ENCODE results near the gene ELF1. TPM values are rescaled to one million over a fixed set of nuclear protein-coding genes. Genes with fewer than 3 reads are reported as not detected.
"Not testable (repeated sequence)": the region's sequence is repeated elsewhere in the genome, so short reads cannot be mapped to it uniquely, and the experiment has no call there.

The ELF1 gene
- total RNA-seq, 1 experiment from 2014 or later, result 28.5 TPM

- Histone ChIP-seq H3K27me3 (ENCODE audit: control insufficient read depth, insufficient read depth, low read length) (no peaks in the 10 kb centered on the region), H3K4me1 (ENCODE audit: control insufficient read depth, insufficient read depth, low read length) (peaks cover 9% of the 10 kb centered on the region; the same call in 1 of the 2 replicates), H3K9me3 (ENCODE audit: control insufficient read depth, insufficient read depth, low read depth, low read length) (no peaks in the 10 kb centered on the region), H3K27ac (ENCODE audit: low read length) (no peak overlapping the region), H3K36me3 (ENCODE audit: control insufficient read depth, insufficient read depth, low read length) (no peaks in the 10 kb centered on the region), H3K4me3 (ENCODE audit: low read depth in 2 of 2, low read length in 2 of 2) (no peak overlapping the region)
- no peak for DNase-seq (ENCODE audit: low read depth, low spot score)
- in situ Hi-C loops (cut with HindIII; ENCODE audit: low pct_unique_long_range_greater_than_20kb, low sequenced_read_pairs) (no loop called here), intact Hi-C loops (cut with micrococcal nuclease; ENCODE audit: unreplicated experiment) (no loop called here)
- TF ChIP-seq SIN3A (IDR thresholded peaks at IDR 0.05; ENCODE audit: borderline replicate concordance, insufficient read depth, low read depth, low read length), result no peak
- ATAC-seq, result no peak
- ChIA-PET POLR2A (no interaction called here), CTCF (no interaction called here)
- no TSS peak for BruUV-seq (replicated peaks)
Measured at GRCh38 chr13:41048640-41049039, 29.5 kb upstream of the ELF1 start.

DNA sequence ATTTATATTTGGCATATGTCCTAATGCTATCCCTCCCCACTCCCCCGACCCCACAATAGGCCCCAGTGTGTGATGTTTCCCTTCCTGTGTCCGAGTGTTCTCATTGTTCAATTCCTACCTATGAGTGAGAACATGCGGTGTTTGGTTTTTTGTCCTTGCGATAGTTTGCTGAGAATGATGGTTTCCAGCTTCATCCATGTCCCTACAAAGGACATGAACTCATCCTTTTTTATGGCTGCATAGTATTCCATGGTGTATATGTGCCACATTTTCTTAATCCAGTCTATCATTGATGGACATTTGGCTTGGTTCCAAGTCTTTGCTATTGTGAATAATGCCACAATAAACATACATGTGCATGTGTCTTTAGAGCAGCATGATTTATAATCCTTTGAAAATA is 23.3 kb upstream of the ELF1 start:
- BruUV-seq (replicated peaks); H3K27me3 ChIP-seq (ENCODE audit: control insufficient read depth, insufficient read depth, low read length); H3K36me3 ChIP-seq (ENCODE audit: control insufficient read depth, insufficient read depth, low read length); H3K27ac ChIP-seq (ENCODE audit: low read length); intact Hi-C loops (cut with micrococcal nuclease; ENCODE audit: unreplicated experiment); H3K4me3 ChIP-seq (ENCODE audit: low read depth in 2 of 2, low read length in 2 of 2); in situ Hi-C loops (cut with HindIII; ENCODE audit: low pct_unique_long_range_greater_than_20kb, low sequenced_read_pairs); H3K4me1 ChIP-seq (ENCODE audit: control insufficient read depth, insufficient read depth, low read length); CTCF ChIA-PET; DNase-seq (ENCODE audit: low read depth, low spot score); ATAC-seq; POLR2A ChIA-PET; H3K9me3 ChIP-seq (ENCODE audit: control insufficient read depth, insufficient read depth, low read depth, low read length): not testable (repeated sequence)

- DNase-seq (ENCODE audit: low read depth, low spot score), result no peak
- in situ Hi-C loops (cut with HindIII; ENCODE audit: low pct_unique_long_range_greater_than_20kb, low sequenced_read_pairs) (no loop called here), intact Hi-C loops (cut with micrococcal nuclease; ENCODE audit: unreplicated experiment) (no loop called here)
- ChIA-PET CTCF (no interaction called here), POLR2A (no interaction called here)
- no TSS peak for BruUV-seq (replicated peaks)
- Histone ChIP-seq H3K4me3 (ENCODE audit: low read depth in 2 of 2, low read length in 2 of 2) (no peak overlapping the region), H3K27ac (ENCODE audit: low read length) (no peak overlapping the region), H3K4me1 (ENCODE audit: control insufficient read depth, insufficient read depth, low read length) (no peaks in the 10 kb centered on the region), H3K36me3 (ENCODE audit: control insufficient read depth, insufficient read depth, low read length) (no peaks in the 10 kb centered on the region), H3K27me3 (ENCODE audit: control insufficient read depth, insufficient read depth, low read length) (no peaks in the 10 kb centered on the region), H3K9me3 (ENCODE audit: control insufficient read depth, insufficient read depth, low read depth, low read length) (no peaks in the 10 kb centered on the region)
- ATAC-seq, result no peak
- TF ChIP-seq CTCF (IDR thresholded peaks at IDR 0.05) (no peak), SIN3A (IDR thresholded peaks at IDR 0.05; ENCODE audit: borderline replicate concordance, insufficient read depth, low read depth, low read length) (no peak), TCF7L2 (IDR thresholded peaks at IDR 0.05; ENCODE audit: low read depth, low read length) (no peak), POLR2AphosphoS5 (IDR thresholded peaks at IDR 0.05; ENCODE audit: low read depth, low read length) (no peak)
- TF ChIP-seq, protein P1, sequence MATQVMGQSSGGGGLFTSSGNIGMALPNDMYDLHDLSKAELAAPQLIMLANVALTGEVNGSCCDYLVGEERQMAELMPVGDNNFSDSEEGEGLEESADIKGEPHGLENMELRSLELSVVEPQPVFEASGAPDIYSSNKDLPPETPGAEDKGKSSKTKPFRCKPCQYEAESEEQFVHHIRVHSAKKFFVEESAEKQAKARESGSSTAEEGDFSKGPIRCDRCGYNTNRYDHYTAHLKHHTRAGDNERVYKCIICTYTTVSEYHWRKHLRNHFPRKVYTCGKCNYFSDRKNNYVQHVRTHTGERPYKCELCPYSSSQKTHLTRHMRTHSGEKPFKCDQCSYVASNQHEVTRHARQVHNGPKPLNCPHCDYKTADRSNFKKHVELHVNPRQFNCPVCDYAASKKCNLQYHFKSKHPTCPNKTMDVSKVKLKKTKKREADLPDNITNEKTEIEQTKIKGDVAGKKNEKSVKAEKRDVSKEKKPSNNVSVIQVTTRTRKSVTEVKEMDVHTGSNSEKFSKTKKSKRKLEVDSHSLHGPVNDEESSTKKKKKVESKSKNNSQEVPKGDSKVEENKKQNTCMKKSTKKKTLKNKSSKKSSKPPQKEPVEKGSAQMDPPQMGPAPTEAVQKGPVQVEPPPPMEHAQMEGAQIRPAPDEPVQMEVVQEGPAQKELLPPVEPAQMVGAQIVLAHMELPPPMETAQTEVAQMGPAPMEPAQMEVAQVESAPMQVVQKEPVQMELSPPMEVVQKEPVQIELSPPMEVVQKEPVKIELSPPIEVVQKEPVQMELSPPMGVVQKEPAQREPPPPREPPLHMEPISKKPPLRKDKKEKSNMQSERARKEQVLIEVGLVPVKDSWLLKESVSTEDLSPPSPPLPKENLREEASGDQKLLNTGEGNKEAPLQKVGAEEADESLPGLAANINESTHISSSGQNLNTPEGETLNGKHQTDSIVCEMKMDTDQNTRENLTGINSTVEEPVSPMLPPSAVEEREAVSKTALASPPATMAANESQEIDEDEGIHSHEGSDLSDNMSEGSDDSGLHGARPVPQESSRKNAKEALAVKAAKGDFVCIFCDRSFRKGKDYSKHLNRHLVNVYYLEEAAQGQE (IDR thresholded peaks at IDR 0.05; ENCODE audit: insufficient read depth in 1 of 2, low read depth in 2 of 2, low read length in 1 of 2), result no peak
Measured at GRCh38 chr13:41040584-41041334, 21.6 kb upstream of the ELF1 start.

All from Panc1 (cell line).